Prostate gland (tissue), 2 donors: ENCODE measurements around the gene FAM20A.

Experiments used
- CTCF ChIP-seq, 4 experiments: fragments of 200-600 bp in 2 of 4; fragments of 450-650 bp in 2 of 4; sonication (generic) in 2 of 4; IDR thresholded peaks; 1 replicate in 3 of 4; 2 replicates in 1 of 4; pipeline ENCODE4 v1.5.1; 2016 to 2019; ENCODE audit warnings: antibody characterized with exemption in 4 of 4, mild to moderate bottlenecking in 2 of 4, moderate library complexity in 2 of 4
- POLR2A ChIP-seq: fragments of 450-650 bp; IDR thresholded peaks from one replicate; pipeline ENCODE4 v1.6.1; 2016; ENCODE audit warnings: antibody characterized with exemption, mild to moderate bottlenecking
- POLR2AphosphoS5 ChIP-seq: sonication (generic); formaldehyde crosslinking; IDR thresholded peaks from one replicate; pipeline ENCODE4 v1.6.1; 2017; ENCODE audit warnings: antibody characterized with exemption

GRCh38 chr17:68544111-68544915 lies 56.9 kb downstream of the FAM20A start:
- TF ChIP-seq CTCF (IDR thresholded peaks at IDR 0.05) (no peak), POLR2A (no peak), POLR2AphosphoS5 (no peak)
